Measurements from ENCODE around the gene TENM4. TPM values are rescaled to one million over a fixed set of nuclear protein-coding genes. Genes with fewer than 3 reads are reported as not detected.

Gene TENM4
- total RNA-seq (under 1 TPM in 1 of 2 experiments, not detected in 1; 0.28 TPM), polyA plus RNA-seq (under 1 TPM in 1 of 2 donors, not detected in 1; 0.25 TPM)

DNA sequence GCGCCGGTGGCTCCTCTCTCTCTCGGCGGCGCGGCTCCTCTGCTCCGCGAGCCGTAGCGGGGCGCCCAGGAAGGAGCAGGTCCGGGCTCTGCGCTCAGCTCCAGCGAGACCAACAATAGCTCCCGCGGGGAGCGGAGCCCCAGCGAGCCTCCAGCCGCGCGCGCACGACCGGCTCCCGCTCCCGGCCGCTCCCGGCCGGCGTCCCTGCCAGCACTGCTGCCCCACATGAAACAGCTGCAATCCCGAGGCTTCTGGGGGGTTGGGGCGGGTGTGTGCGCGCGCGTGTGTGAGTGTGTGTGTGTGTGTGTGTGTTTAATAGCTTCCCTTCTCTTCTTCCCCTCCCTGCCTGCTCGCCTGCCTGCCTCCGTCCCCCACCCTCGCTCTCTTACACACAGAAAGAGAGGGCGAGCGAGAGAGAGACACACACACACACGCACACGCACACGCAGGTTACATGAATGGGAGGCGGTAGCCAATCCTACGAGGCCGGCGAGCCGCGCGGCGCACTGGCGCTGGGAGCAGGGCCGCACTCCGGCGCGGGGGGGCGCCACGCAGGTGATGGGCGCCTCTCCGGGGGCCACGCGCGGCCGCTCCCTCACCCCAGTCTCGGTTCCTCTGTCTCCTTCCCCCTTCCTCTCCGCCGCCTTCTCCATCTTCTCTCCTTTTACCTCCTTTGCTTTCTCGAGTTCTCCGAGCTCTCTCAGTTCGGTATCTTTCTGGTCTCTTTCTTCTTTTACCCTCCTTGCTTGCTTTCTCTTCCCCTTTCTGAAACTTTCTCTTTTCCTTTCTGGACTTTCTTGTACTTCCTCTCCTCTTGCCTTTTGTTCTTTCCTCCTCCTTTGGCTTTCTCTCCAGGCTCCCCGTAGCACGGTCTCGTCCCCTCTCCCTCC lies at the start of gene TENM4:
Gene TENM4 (minus strand): TSS at position 460 of the 890 bp plus-strand sequence. CDS start 371,086 bp downstream, outside the sequence.
- Histone ChIP-seq H3K9me3 (ENCODE audit: control insufficient read depth in 1 of 2, low read length in 2 of 2) (no peaks in the 10 kb centered on the region), H3K27me3 (ENCODE audit: insufficient read depth, low read length) (peaks cover 4% of the 10 kb centered on the region), H3K4me1 (ENCODE audit: insufficient read depth, low read length) (no peaks in the 10 kb centered on the region), H3K36me3 (ENCODE audit: insufficient read depth, low read length) (no peaks in the 10 kb centered on the region), H3K27ac (ENCODE audit: low read depth, low read length) (no peak within 1 kb of the TSS), H3K4me3 (ENCODE audit: low read length in 2 of 2) (no peak within 1 kb of the TSS)
- Mint-ChIP-seq H3K4me3 (peak within 1 kb of the TSS; percentile 43 to 81 (median 67)), H3K36me3 (peaks cover 0 to 6% of the 10 kb centered on the region in 2 donors), H3K27me3 (peaks cover 46 to 50% of the 10 kb centered on the region in 2 donors), H3K9me3 (peaks cover 0 to 24% (median 8%) of the 10 kb centered on the region in 8 donors), H3K4me1 (peaks cover 8 to 28% (median 9%) of the 10 kb centered on the region in 4 donors), H3K27ac (peak within 1 kb of the TSS in 1 of 7 donors; percentile 25)
- CTCF ChIA-PET (ENCODE audit: partially characterized antibody), result no interaction called here
- intact Hi-C loops (cut with micrococcal nuclease), result no loop called here
- POLR2A ChIA-PET (ENCODE audit: partially characterized antibody), result no interaction called here
- no peak for DNase-seq

DNA sequence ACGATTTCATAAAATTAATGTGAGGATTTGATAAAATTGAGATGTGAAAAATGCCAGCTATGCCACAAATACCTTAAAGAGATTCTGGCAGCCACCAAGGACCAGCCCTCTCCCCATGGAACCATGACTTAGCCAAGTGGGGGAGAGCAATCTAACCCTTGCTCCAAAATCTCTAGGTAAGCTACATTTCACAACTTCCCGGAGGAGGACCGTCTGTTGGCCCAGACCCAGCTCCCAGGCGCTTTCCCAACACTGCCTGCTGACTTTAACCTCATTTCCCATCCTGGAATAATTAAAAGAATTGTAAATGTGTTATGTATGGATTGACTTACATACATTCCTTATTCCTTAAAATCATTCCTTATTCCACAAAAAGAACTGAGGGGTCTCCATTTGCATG lies 47.5 kb upstream of the TENM4 start:
- Histone ChIP-seq H3K4me1 (ENCODE audit: insufficient read depth, low read length) (no peaks in the 10 kb centered on the region), H3K36me3 (ENCODE audit: insufficient read depth, low read length) (no peaks in the 10 kb centered on the region), H3K27me3 (ENCODE audit: insufficient read depth, low read length) (no peaks in the 10 kb centered on the region), H3K4me3 (ENCODE audit: low read length in 2 of 2) (no peak overlapping the region), H3K9me3 (ENCODE audit: control insufficient read depth in 1 of 2, low read length in 2 of 2) (no peaks in the 10 kb centered on the region), H3K27ac (ENCODE audit: low read depth, low read length) (no peak overlapping the region)
- ChIA-PET POLR2A (ENCODE audit: partially characterized antibody) (no interaction called here), CTCF (ENCODE audit: partially characterized antibody) (no interaction called here)
- Mint-ChIP-seq H3K4me1 (peaks cover 0 to 6% (median 3%) of the 10 kb centered on the region in 4 donors), H3K27me3 (peaks cover 0 to 1% of the 10 kb centered on the region in 2 donors), H3K9me3 (peaks cover 0 to 4% (median 0%) of the 10 kb centered on the region in 8 donors), H3K27ac (no peak overlapping the region), H3K4me3 (no peak overlapping the region), H3K36me3 (no peaks in the 10 kb centered on the region)
- DNase-seq, result no peak
- intact Hi-C loops (cut with micrococcal nuclease), result no loop called here

DNA sequence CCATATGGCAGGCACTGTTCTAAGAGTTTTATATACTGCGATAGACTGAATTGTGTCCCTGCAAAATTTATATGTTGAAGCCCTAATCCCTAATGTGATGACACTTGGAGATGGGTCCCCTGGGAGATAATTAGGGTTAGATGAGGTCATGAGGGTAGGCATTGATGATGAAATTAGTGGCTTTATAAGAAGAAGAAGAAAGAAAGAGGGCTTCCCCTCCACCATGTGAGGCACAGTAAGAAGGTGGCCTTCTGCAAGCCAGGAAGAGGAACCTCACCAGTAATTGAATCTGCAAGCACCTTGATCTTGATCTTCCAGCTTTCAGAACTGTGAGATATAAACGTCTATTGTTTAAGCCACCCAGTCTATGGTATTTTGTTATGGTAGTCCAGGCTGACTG lies 46.6 kb upstream of the TENM4 start:
- Mint-ChIP-seq H3K9me3 (peaks cover 0 to 4% (median 0%) of the 10 kb centered on the region in 8 donors), H3K27ac (no peak overlapping the region), H3K4me3 (no peak overlapping the region), H3K36me3 (no peaks in the 10 kb centered on the region), H3K4me1 (peaks cover 0 to 6% (median 3%) of the 10 kb centered on the region in 4 donors), H3K27me3 (peaks cover 0 to under 1% of the 10 kb centered on the region in 2 donors)
- Histone ChIP-seq H3K36me3 (ENCODE audit: insufficient read depth, low read length) (no peaks in the 10 kb centered on the region), H3K27me3 (ENCODE audit: insufficient read depth, low read length) (no peaks in the 10 kb centered on the region), H3K4me3 (ENCODE audit: low read length in 2 of 2) (no peak overlapping the region), H3K27ac (ENCODE audit: low read depth, low read length) (no peak overlapping the region), H3K4me1 (ENCODE audit: insufficient read depth, low read length) (no peaks in the 10 kb centered on the region), H3K9me3 (ENCODE audit: control insufficient read depth in 1 of 2, low read length in 2 of 2) (no peaks in the 10 kb centered on the region)
- ChIA-PET POLR2A (ENCODE audit: partially characterized antibody) (no interaction called here), CTCF (ENCODE audit: partially characterized antibody) (no interaction called here)
- no peak for DNase-seq
- intact Hi-C loops (cut with micrococcal nuclease), result no loop called here

DNA sequence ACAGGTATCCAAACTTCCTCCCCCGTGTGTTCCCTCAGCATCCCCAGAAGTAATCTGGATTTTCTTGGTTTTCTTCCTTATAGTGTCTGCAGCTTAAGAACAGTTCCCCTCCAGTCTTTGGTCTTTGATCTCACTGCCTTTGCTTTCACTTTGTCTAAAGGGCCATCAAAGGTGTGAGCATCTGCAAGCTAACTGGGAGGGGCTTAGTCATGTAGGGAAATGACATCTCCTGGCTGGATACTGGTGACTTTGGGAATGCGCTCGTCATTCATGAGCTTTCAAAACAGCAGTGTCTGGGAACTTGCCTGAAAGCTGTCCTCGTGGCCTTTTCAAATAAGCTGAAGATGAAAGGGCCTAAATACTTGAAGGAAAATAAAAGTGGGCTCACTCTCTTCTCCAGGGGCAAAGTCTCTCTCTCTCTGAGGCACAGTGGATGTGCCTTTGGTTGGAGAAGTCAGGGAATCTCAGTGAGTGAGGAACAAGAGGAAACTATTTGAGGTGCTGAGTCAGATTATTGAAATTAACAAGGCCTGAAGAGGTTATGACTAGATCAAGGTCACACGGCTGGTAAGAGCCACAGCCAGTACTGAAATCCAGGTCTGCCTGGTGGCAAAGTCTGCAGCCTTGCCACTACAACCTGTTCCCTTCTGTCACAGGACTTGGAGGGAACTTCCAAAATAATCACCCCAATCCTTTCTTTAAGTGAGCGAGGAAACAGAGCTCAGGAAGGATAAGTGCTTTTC lies 45.6 kb upstream of the TENM4 start:
- Mint-ChIP-seq H3K9me3 (peaks cover 0 to 4% (median 0%) of the 10 kb centered on the region in 8 donors), H3K27me3 (no peaks in the 10 kb centered on the region), H3K27ac (no peak overlapping the region), H3K4me1 (peaks cover 0 to 6% (median 3%) of the 10 kb centered on the region in 4 donors), H3K4me3 (peak overlapping the region in 1 of 8 donors; percentile 35), H3K36me3 (no peaks in the 10 kb centered on the region)
- Histone ChIP-seq H3K27ac (ENCODE audit: low read depth, low read length) (no peak overlapping the region), H3K4me1 (ENCODE audit: insufficient read depth, low read length) (no peaks in the 10 kb centered on the region), H3K27me3 (ENCODE audit: insufficient read depth, low read length) (no peaks in the 10 kb centered on the region), H3K4me3 (ENCODE audit: low read length in 2 of 2) (no peak overlapping the region), H3K36me3 (ENCODE audit: insufficient read depth, low read length) (no peaks in the 10 kb centered on the region), H3K9me3 (ENCODE audit: control insufficient read depth in 1 of 2, low read length in 2 of 2) (no peaks in the 10 kb centered on the region)
- DNase-seq, result no peak
- ChIA-PET CTCF (ENCODE audit: partially characterized antibody) (no interaction called here), POLR2A (ENCODE audit: partially characterized antibody) (no interaction called here)
- intact Hi-C loops (cut with micrococcal nuclease), result no loop called here

DNA sequence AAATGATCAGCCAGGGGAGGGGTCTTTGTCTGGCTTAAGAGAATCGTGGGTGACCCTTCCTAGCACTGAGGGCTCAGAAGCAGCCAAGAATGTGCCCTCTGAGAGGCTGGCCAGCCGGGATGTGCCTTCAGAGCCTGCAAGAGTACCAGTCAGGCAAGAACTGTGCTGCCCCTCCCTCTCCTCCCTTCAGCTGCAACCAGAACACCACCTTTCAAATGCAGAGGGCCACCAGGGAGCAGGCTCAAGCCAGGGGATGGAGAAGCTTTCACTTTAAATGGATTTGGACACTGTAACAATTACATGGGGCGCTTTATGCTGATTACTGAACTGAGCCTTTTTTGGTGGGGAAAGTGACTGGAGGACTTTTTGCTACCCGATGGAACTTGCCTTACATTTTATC lies 44.9 kb upstream of the TENM4 start:
- Histone ChIP-seq H3K4me1 (ENCODE audit: insufficient read depth, low read length) (no peaks in the 10 kb centered on the region), H3K36me3 (ENCODE audit: insufficient read depth, low read length) (no peaks in the 10 kb centered on the region), H3K27me3 (ENCODE audit: insufficient read depth, low read length) (no peaks in the 10 kb centered on the region), H3K9me3 (ENCODE audit: control insufficient read depth in 1 of 2, low read length in 2 of 2) (no peaks in the 10 kb centered on the region), H3K27ac (ENCODE audit: low read depth, low read length) (no peak overlapping the region), H3K4me3 (ENCODE audit: low read length in 2 of 2) (no peak overlapping the region)
- ChIA-PET CTCF (ENCODE audit: partially characterized antibody) (no interaction called here), POLR2A (ENCODE audit: partially characterized antibody) (no interaction called here)
- H3K27ac Mint-ChIP-seq, result no peak overlapping the region
- peaks cover 0 to 6% (median 3%) of the 10 kb centered on the region in 4 donors for H3K4me1 Mint-ChIP-seq
- H3K4me3 Mint-ChIP-seq, result no peak overlapping the region
- intact Hi-C loops (cut with micrococcal nuclease), result no loop called here
- peaks cover 0 to 4% (median 0%) of the 10 kb centered on the region in 8 donors for H3K9me3 Mint-ChIP-seq
- H3K27me3 Mint-ChIP-seq, result no peaks in the 10 kb centered on the region
- no peak for DNase-seq
- H3K36me3 Mint-ChIP-seq, result no peaks in the 10 kb centered on the region

GRCh38 chr11:79484872-79485271 lies 44.0 kb upstream of the TENM4 start:
- POLR2A ChIA-PET (ENCODE audit: partially characterized antibody), result no interaction called here
- no peaks in the 10 kb centered on the region for H3K9me3 ChIP-seq (ENCODE audit: control insufficient read depth in 1 of 2, low read length in 2 of 2)
- Mint-ChIP-seq H3K4me3 (no peak overlapping the region), H3K9me3 (peaks cover 0 to 4% (median 0%) of the 10 kb centered on the region in 8 donors), H3K36me3 (no peaks in the 10 kb centered on the region), H3K4me1 (peaks cover 0 to 6% (median 3%) of the 10 kb centered on the region in 4 donors), H3K27me3 (peaks cover 0 to 2% of the 10 kb centered on the region in 2 donors), H3K27ac (no peak overlapping the region)
- H3K27ac ChIP-seq (ENCODE audit: low read depth, low read length), result no peak overlapping the region
- CTCF ChIA-PET (ENCODE audit: partially characterized antibody), result no interaction called here
- H3K27me3 ChIP-seq (ENCODE audit: insufficient read depth, low read length), result no peaks in the 10 kb centered on the region
- intact Hi-C loops (cut with micrococcal nuclease), result no loop called here
- DNase-seq, result no peak
- no peak overlapping the region for H3K4me3 ChIP-seq (ENCODE audit: low read length in 2 of 2)
- no peaks in the 10 kb centered on the region for H3K36me3 ChIP-seq (ENCODE audit: insufficient read depth, low read length)
- no peaks in the 10 kb centered on the region for H3K4me1 ChIP-seq (ENCODE audit: insufficient read depth, low read length)

GRCh38 chr11:79482800-79483199 lies 42.0 kb upstream of the TENM4 start:
- Histone ChIP-seq H3K36me3 (ENCODE audit: insufficient read depth, low read length) (no peaks in the 10 kb centered on the region), H3K9me3 (ENCODE audit: control insufficient read depth in 1 of 2, low read length in 2 of 2) (no peaks in the 10 kb centered on the region), H3K27ac (ENCODE audit: low read depth, low read length) (no peak overlapping the region), H3K4me3 (ENCODE audit: low read length in 2 of 2) (no peak overlapping the region), H3K4me1 (ENCODE audit: insufficient read depth, low read length) (no peaks in the 10 kb centered on the region), H3K27me3 (ENCODE audit: insufficient read depth, low read length) (no peaks in the 10 kb centered on the region)
- no peaks in the 10 kb centered on the region for H3K36me3 Mint-ChIP-seq
- ChIA-PET CTCF (ENCODE audit: partially characterized antibody) (no interaction called here), POLR2A (ENCODE audit: partially characterized antibody) (no interaction called here)
- peaks cover 0 to 6% (median 3%) of the 10 kb centered on the region in 4 donors for H3K4me1 Mint-ChIP-seq
- DNase-seq, result no peak
- H3K9me3 Mint-ChIP-seq, result peaks cover 0 to 8% (median 0%) of the 10 kb centered on the region in 8 donors
- peaks cover 0 to 3% of the 10 kb centered on the region in 2 donors for H3K27me3 Mint-ChIP-seq
- no peak overlapping the region for H3K4me3 Mint-ChIP-seq
- intact Hi-C loops (cut with micrococcal nuclease), result no loop called here
- no peak overlapping the region for H3K27ac Mint-ChIP-seq

All from CD4-positive, alpha-beta memory T cell (primary cell).